ENCODE data around the gene CRBN.

The CRBN gene

DNA sequence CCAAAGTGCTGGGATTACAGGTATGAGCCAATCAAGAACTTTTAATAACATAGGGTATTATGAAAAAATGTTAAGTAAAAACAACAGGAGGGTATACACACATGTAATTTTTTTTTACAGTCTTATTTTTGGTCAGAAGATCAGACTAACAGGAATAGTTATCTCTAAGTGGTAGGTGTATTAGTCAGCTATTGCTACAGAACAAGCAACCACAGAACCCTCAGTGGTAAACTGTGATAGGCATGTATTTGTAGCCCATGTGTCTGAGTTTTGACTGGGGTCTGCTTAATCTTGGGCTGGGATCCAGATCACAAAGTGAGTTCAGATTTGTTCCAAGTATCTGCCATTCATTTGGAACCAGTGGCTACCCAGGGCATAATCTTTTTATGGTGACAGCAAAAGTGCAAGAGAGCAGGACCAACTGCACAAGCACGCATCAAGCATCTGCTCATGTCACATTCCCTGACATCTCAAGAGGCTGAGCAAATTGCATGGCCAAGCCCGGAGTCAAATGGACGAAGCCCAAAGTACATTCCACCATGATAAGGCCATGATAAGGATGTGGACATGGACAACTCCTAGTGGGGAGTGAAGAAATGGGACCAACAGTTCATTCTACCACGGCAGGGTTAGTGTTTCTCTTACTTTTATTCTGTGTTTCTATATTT lies 66.3 kb downstream of the CRBN start:
- no peak for DNase-seq (ENCODE audit: low read depth in 2 of 2, low spot score in 1 of 2)

- DNase-seq (ENCODE audit: low read depth in 2 of 2, low spot score in 1 of 2) = no peak
Measured at GRCh38 chr3:3110749-3111361, 68.6 kb downstream of the CRBN start.

- no peak for DNase-seq (ENCODE audit: low read depth in 2 of 2, low spot score in 1 of 2)
Measured at GRCh38 chr3:3110299-3110630, 69.2 kb downstream of the CRBN start, which contains the start of gene IL5RA. Gene IL5RA (minus strand): TSS chr3:3110374. CDS start chr3:3104984, 5,390 bp downstream.

GRCh38 chr3:3109407-3110298 lies 69.8 kb downstream of the CRBN start:
- no peak for DNase-seq (ENCODE audit: low read depth in 2 of 2, low spot score in 1 of 2)

DNA sequence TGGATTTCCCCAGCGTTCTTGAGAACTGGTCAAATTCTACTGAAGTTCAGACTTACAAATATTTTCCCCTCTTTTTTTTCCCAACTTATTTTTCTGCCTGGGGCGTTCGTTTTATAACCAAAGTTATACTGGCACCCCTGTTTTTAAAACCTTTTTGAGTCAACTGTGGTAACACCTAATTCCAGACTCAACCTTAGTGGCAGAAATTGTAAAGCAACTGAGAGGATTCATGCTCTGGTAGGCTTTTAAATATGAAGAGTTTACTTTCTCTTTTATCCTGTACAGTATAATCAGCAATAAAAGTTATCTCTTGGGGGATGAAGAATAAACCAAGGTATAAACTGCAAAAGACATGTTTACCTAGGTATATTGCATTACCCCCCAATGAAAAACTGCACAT lies 71.6 kb downstream of the CRBN start:
- DNase-seq (ENCODE audit: low read depth in 2 of 2, low spot score in 1 of 2) = no peak

GRCh38 chr3:3107181-3107580 lies 72.3 kb downstream of the CRBN start:
- no peak for DNase-seq (ENCODE audit: low read depth in 2 of 2, low spot score in 1 of 2)

- DNase-seq (ENCODE audit: low read depth in 2 of 2, low spot score in 1 of 2) = no peak
Measured at GRCh38 chr3:3105815-3106214, 73.7 kb downstream of the CRBN start.

DNA sequence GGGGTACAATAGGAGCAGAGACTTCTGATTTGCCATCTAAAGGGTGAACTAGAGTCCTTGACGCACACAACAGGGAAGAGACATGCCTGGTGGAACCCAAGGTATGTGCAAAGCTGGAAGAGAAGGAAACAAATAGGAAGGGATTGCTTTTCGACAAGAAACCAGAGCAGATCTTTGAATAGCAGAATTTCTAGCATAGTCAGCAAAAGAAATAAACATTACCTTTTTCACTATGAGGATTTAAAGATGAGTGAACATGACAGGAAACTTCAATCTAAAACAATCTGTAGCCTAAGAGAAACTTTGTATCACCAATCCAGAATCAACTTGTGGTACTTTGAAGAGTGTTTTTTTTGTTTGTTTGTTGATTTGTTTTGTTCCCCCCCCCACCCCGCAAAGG lies 74.2 kb downstream of the CRBN start:
- DNase-seq (ENCODE audit: low read depth in 2 of 2, low spot score in 1 of 2) = no peak

DNA sequence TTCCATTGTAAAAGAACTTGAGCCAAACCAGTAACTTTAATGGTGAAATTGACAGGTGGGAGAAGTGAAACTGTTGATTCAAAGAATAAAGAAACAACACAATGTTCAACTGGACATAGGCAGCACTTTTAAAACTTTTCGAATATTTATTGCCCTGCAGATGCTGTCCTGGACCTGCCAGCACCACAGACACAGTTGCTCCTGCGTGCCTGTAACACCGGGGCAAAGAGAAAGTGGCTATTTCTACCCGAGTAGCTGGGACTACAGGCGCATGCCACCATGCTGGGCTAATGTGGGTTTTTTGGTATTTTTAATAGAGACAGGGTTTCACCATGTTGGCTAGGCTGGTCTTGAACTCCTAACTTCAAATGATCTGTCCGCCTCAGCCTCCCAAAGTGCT lies 76.7 kb downstream of the CRBN start:
- DNase-seq (ENCODE audit: low read depth in 2 of 2, low spot score in 1 of 2) = no peak

- no peak for DNase-seq (ENCODE audit: low read depth in 2 of 2, low spot score in 1 of 2)
Measured at GRCh38 chr3:3101660-3102458, 77.6 kb downstream of the CRBN start.
